ENCODE data around the gene CDR2. TPM values are rescaled to one million over a fixed set of nuclear protein-coding genes. Genes with fewer than 3 reads are reported as not detected.

CDR2 gene
- polyA plus RNA-seq, 3 donors, result 2.5 to 5.9 (median 4.8) TPM

DNA sequence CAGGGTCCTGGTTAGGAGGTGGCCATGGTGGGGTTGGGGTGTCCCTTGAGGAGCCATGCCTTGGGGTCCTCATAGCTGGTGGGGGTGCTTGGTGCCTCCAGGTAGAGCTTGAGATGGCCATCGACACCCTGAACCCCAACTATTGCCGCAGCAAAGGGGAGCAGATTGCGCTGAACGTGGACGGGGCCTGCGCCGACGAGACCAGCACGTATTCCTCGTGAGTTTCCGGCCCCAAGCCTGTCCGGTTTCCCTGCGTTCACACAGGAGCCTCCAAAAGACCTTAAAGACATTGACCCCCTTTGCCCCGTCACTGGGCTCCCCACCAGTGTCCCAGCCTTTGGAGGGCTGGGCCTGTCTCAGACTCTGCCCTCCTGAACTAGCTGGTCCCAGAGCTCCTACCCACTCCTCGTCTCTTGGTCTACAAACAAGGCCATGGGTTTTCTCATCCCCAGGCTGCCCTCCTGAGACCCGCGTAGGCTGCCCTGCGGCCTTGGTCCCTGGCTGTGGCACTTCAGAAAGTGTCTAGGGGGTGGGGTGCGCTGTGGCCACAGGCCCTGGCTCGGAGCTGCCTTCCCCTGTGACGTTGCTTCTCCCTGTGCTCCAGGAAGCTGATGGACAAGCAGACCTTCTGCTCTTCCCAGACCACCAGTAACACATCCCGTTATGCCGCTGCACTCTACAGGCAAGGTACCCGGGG is 65.4 kb downstream of the CDR2 start:
- Histone ChIP-seq H3K27me3 (ENCODE audit: control insufficient read depth in 2 of 2, insufficient read depth in 2 of 2, low read length in 2 of 2) (no peaks in the 10 kb centered on the region), H3K9ac (ENCODE audit: insufficient read depth, low read length, poor library complexity, severe bottlenecking) (no peak overlapping the region), H3K4me1 (ENCODE audit: control insufficient read depth in 1 of 2, insufficient read depth in 2 of 2, low read length in 2 of 2) (no peaks in the 10 kb centered on the region), H3K4me2 (replicated peaks; ENCODE audit: extremely low read depth, low read length, poor library complexity, severe bottlenecking) (no peak overlapping the region), H3K36me3 (replicated peaks in 1 of 2; ENCODE audit: control insufficient read depth in 1 of 2, insufficient read depth in 2 of 2, low read length in 2 of 2) (peaks cover 83 to 91% of the 10 kb centered on the region in 2 donors), H3K4me3 (replicated peaks in 1 of 3; ENCODE audit: low read depth in 2 of 3, low read length in 3 of 3) (no peak overlapping the region), H3K79me2 (ENCODE audit: insufficient read depth, low read length) (no peaks in the 10 kb centered on the region), H3K9me3 (replicated peaks in 1 of 2; ENCODE audit: control insufficient read depth in 1 of 2, insufficient read depth in 1 of 2, low read length in 2 of 2) (no peaks in the 10 kb centered on the region), H2AFZ (ENCODE audit: insufficient read depth, low read depth, low read length, poor library complexity, severe bottlenecking) (no peak overlapping the region), H3K27ac (ENCODE audit: low read depth in 1 of 2, low read length in 2 of 2) (no peak overlapping the region), H4K20me1 (ENCODE audit: insufficient read depth, low read length) (no peaks in the 10 kb centered on the region)
- no peaks in the 10 kb centered on the region for H3K9me3 Mint-ChIP-seq
- H3K36me3 Mint-ChIP-seq, result peaks cover 76 to 93% of the 10 kb centered on the region in 2 donors
- H3K4me3 Mint-ChIP-seq, result no peak overlapping the region
- no peaks in the 10 kb centered on the region for H3K4me1 Mint-ChIP-seq
- intact Hi-C loops (cut with micrococcal nuclease), result no loop called here
- H3K27ac Mint-ChIP-seq, result peak overlapping the region in 1 of 7 donors; percentile 65
- no peak for DNase-seq
- TF ChIP-seq, protein P1, sequence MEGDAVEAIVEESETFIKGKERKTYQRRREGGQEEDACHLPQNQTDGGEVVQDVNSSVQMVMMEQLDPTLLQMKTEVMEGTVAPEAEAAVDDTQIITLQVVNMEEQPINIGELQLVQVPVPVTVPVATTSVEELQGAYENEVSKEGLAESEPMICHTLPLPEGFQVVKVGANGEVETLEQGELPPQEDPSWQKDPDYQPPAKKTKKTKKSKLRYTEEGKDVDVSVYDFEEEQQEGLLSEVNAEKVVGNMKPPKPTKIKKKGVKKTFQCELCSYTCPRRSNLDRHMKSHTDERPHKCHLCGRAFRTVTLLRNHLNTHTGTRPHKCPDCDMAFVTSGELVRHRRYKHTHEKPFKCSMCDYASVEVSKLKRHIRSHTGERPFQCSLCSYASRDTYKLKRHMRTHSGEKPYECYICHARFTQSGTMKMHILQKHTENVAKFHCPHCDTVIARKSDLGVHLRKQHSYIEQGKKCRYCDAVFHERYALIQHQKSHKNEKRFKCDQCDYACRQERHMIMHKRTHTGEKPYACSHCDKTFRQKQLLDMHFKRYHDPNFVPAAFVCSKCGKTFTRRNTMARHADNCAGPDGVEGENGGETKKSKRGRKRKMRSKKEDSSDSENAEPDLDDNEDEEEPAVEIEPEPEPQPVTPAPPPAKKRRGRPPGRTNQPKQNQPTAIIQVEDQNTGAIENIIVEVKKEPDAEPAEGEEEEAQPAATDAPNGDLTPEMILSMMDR (IDR thresholded peaks at IDR 0.05), result no peak
- no peaks in the 10 kb centered on the region for H3K27me3 Mint-ChIP-seq (ENCODE audit: low read depth in 3 of 3)
- WGBS (ENCODE audit: insufficient coverage), result 93% methylated on average over 17 of the region's 24 CpGs

DNA sequence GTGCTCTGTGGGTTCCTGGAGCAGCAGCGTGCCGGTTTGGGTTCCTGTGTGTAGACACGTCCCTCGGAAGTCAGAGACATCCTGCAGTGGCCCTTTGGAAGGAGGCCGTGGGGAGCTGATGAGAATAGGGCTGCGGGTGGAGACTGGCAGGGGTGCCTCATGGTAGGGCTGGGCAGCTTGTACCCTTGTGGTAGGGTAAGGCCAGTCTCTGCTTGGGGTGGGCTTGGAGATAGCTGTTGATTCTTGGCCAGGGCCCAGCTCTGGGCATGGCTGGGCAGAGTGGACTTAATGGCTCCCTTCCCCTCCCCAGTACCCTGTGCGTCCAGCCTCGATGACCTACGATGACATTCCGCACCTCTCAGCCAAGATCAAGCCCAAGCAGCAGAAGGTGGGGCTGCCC is 66.6 kb downstream of the CDR2 start:
- Histone ChIP-seq H4K20me1 (ENCODE audit: insufficient read depth, low read length) (peaks cover 6% of the 10 kb centered on the region), H3K4me3 (replicated peaks in 1 of 3; ENCODE audit: low read depth in 2 of 3, low read length in 3 of 3) (no peak overlapping the region), H3K36me3 (replicated peaks in 1 of 2; ENCODE audit: control insufficient read depth in 1 of 2, insufficient read depth in 2 of 2, low read length in 2 of 2) (peaks cover 79 to 88% of the 10 kb centered on the region in 2 donors), H3K27ac (ENCODE audit: low read depth in 1 of 2, low read length in 2 of 2) (no peak overlapping the region), H3K9ac (ENCODE audit: insufficient read depth, low read length, poor library complexity, severe bottlenecking) (no peak overlapping the region), H3K27me3 (ENCODE audit: control insufficient read depth in 2 of 2, insufficient read depth in 2 of 2, low read length in 2 of 2) (no peaks in the 10 kb centered on the region), H3K9me3 (replicated peaks in 1 of 2; ENCODE audit: control insufficient read depth in 1 of 2, insufficient read depth in 1 of 2, low read length in 2 of 2) (no peaks in the 10 kb centered on the region), H2AFZ (ENCODE audit: insufficient read depth, low read depth, low read length, poor library complexity, severe bottlenecking) (no peak overlapping the region), H3K79me2 (ENCODE audit: insufficient read depth, low read length) (peaks cover 5% of the 10 kb centered on the region), H3K4me2 (replicated peaks; ENCODE audit: extremely low read depth, low read length, poor library complexity, severe bottlenecking) (no peak overlapping the region), H3K4me1 (ENCODE audit: control insufficient read depth in 1 of 2, insufficient read depth in 2 of 2, low read length in 2 of 2) (no peaks in the 10 kb centered on the region)
- Mint-ChIP-seq H3K27ac (peak overlapping the region in 1 of 7 donors; percentile 53), H3K4me1 (no peaks in the 10 kb centered on the region), H3K4me3 (no peak overlapping the region), H3K9me3 (peaks cover 0 to 2% (median 0%) of the 10 kb centered on the region in 7 donors), H3K27me3 (ENCODE audit: low read depth in 3 of 3) (no peaks in the 10 kb centered on the region), H3K36me3 (peaks cover 71 to 93% of the 10 kb centered on the region in 2 donors)
- DNase-seq, result no peak
- 96% methylated on average over 6 of the region's 10 CpGs for WGBS (ENCODE audit: insufficient coverage)
- intact Hi-C loops (cut with micrococcal nuclease), result no loop called here
- TF ChIP-seq, protein P1 (IDR thresholded peaks at IDR 0.05), result no peak
